Spleen (tissue), 7 donors: ENCODE measurements around the gene ARHGDIG.

Source experiments
- CTCF ChIP-seq, 11 experiments: fragments of 200-600 bp in 7 of 11; fragments of 450-650 bp in 4 of 11; sonication (generic) in 4 of 11; IDR thresholded peaks in 8 of 11; conservative IDR thresholded peaks in 3 of 11; 1 replicate in 7 of 11; 2 replicates in 4 of 11; pipeline versions ENCODE4 v1.4.0 to v1.8.0; 2016 to 2021; ENCODE audit warnings: antibody characterized with exemption in 11 of 11, inconsistent platforms in 4 of 11, mild to moderate bottlenecking in 1 of 11
- POLR2A ChIP-seq, 3 donors: fragments of 450-650 bp; IDR thresholded peaks; one replicate each; pipeline ENCODE4 v1.5.1; 2017; ENCODE audit warnings: antibody characterized with exemption in 3 of 3, mild to moderate bottlenecking in 1 of 3
- donor health status: DM: no; HTN: no; CAD: no; lungs with moderate emphysema.
- donor health status: DM: no; HTN: no; CAD: no.
- donor health status: DM: no; HTN: no; CAD: no.

- TF ChIP-seq POLR2A (IDR thresholded peaks at IDR 0.05) = no peak
- TF ChIP-seq CTCF (IDR thresholded peaks at IDR 0.05 in 8 of 11, conservative IDR thresholded peaks at IDR 0.05 in 3 of 11) = no peak
Measured at GRCh38 chr16:273547-274421, 6.6 kb upstream of the ARHGDIG start.
